AG09309 (cell line): ENCODE measurements around the gene ANKRD33B.

Experiments used
- DNase-seq: peaks from one replicate; pipeline ENCODE4 v3.0.0-alpha.2; 2010; ENCODE audit warnings: low read depth
- H3K4me3 ChIP-seq: 2 replicates; pipeline ENCODE4 v1.5.1; 2011; ENCODE audit warnings: mild to moderate bottlenecking, low read depth, low read length, moderate library complexity; ENCODE audit not compliant: control insufficient read depth
- CTCF ChIP-seq: IDR thresholded peaks from 2 replicates; pipeline ENCODE4 v1.5.1; 2011; ENCODE audit warnings: mild to moderate bottlenecking, low read depth, low read length, inconsistent platforms; ENCODE audit not compliant: insufficient read depth, control insufficient read depth; ENCODE audit errors: missing control alignments

Gene ANKRD33B

GRCh38 chr5:10594591-10595210 lies 30.8 kb downstream of the ANKRD33B start:
- no peak for DNase-seq
- no peak for TF ChIP-seq CTCF

GRCh38 chr5:10595293-10595671 lies 31.4 kb downstream of the ANKRD33B start:
- TF ChIP-seq CTCF, result no peak
- H3K4me3 ChIP-seq, result no peak overlapping the region
- no peak for DNase-seq

More at GRCh38 chr5:10594591-10595210, 30.8 kb downstream of the ANKRD33B start:
- H3K4me3 ChIP-seq, result no peak overlapping the region

- no peak for TF ChIP-seq CTCF
- H3K4me3 ChIP-seq, result no peak overlapping the region
- no peak for DNase-seq
Measured at GRCh38 chr5:10595672-10596309, 31.9 kb downstream of the ANKRD33B start.

- H3K4me3 ChIP-seq, result no peak overlapping the region
- DNase-seq, result no peak
- no peak for TF ChIP-seq CTCF
Measured at GRCh38 chr5:10596310-10596703, 32.4 kb downstream of the ANKRD33B start.

GRCh38 chr5:10596886-10597451 lies 33.1 kb downstream of the ANKRD33B start:
- TF ChIP-seq CTCF, result no peak
- no peak for DNase-seq

GRCh38 chr5:10599113-10599512 lies 35.2 kb downstream of the ANKRD33B start:
- no peak for DNase-seq
- TF ChIP-seq CTCF, result no peak
- H3K4me3 ChIP-seq, result no peak overlapping the region

More at GRCh38 chr5:10596886-10597451, 33.1 kb downstream of the ANKRD33B start:
- no peak overlapping the region for H3K4me3 ChIP-seq

- no peak for TF ChIP-seq CTCF
- no peak overlapping the region for H3K4me3 ChIP-seq
- no peak for DNase-seq
Measured at GRCh38 chr5:10599862-10600284, 36.0 kb downstream of the ANKRD33B start.
